ENCODE measurements around the gene SLC25A19. TPM values are rescaled to one million over a fixed set of nuclear protein-coding genes. Genes with fewer than 3 reads are reported as not detected.
A peak's percentile ranks its signal among the peaks of the same experiment; 100 is the strongest.
"Not testable (repeated sequence)": the region's sequence is repeated elsewhere in the genome, so short reads cannot be mapped to it uniquely, and the experiment has no call there.

SLC25A19 gene
- total RNA-seq, 1 experiment from 2014 or later, result 21.0 TPM

DNA sequence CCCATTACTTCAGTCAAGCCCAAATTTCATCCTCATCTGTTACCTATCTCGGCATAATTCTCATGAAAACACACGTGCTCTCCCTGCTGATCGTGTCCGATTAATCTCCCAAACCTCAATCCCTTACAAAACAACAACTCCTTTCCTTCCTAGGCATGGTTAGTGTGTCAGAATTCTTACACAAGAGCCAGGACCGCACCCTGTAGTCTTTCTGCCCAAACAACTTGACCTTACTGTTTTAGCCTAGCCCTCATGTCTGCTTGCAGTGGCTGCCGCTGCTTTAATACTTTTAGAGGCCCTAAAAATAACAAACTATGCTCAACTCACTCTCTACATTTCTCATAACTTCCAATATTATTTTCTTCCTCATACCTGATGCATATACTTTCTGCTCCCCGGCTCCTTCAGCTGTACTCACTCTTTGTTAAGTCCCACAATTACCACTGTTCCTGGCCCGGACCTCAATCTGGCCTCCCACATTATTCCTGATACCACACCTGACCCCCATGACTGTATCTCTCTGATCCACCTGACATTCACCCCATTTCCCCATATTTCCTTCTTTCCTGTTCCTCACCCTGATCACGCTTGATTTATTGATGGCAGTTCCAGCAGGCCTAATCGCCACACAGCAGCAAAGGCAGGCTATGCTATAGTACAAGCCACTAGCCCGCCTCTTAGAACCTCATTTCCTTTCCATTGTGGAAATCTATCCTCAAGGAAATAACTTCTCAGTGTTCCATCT is 33.1 kb downstream of the SLC25A19 start:
- DNase-seq (ENCODE audit: low read depth, low spot score); in situ Hi-C loops (cut with HindIII; ENCODE audit: low pct_unique_long_range_greater_than_20kb, low sequenced_read_pairs): not testable (repeated sequence)

GRCh38 chr17:75252039-75252816 is 37.0 kb downstream of the SLC25A19 start:
- in situ Hi-C loops (cut with HindIII; ENCODE audit: low pct_unique_long_range_greater_than_20kb, low sequenced_read_pairs), result no loop called here
- no peak for DNase-seq (ENCODE audit: low read depth, low spot score)

DNA sequence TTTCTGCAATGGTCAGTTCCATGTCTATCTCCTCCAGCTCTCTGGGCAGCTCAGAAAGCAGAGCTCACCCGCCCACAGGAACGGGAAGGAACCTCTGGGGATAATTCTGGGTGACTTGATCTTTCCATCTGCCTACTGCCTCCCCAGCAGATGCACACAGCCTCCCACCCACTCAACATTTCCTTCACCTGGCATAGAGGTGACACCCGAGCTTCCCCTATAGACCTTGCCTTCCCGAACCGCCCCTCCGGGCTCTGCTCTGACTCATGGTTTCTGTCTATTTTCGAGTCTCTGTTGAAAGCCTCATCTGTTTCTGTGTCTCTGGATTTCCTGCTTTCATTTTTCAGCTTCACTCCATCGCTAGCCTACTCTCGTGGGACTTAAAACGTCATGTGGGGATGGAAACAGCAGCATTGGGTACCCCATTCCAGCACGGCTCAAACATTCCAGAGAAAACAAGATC is 39.2 kb downstream of the SLC25A19 start:
- in situ Hi-C loops (cut with HindIII; ENCODE audit: low pct_unique_long_range_greater_than_20kb, low sequenced_read_pairs), result no loop called here
- DNase-seq (ENCODE audit: low read depth, low spot score), result peak; percentile 86

GRCh38 chr17:75249564-75249963 is 39.7 kb downstream of the SLC25A19 start:
- in situ Hi-C loops (cut with HindIII; ENCODE audit: low pct_unique_long_range_greater_than_20kb, low sequenced_read_pairs), result no loop called here
- DNase-seq (ENCODE audit: low read depth, low spot score), result peak; percentile 38

DNA sequence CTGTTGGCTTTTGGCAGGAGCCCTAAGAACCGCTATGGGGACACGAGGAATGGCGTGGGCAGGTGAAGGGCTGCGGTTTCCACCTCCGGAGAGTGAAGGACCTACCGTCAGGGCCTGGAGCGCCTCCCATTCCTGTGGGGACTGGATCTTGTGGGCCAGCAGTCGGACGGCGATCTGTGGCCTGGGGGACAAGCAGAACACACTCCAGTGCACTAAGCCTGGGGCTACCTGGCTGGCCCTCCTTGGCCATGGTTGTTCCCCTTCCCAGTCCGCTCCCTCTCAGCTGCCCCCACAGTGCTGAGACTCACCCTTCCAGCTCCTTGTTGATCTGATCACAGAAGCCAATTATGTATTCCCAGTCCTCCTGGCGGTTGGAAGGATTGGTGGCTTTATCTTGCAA is 42.8 kb downstream of the SLC25A19 start:
- no peak for DNase-seq (ENCODE audit: low read depth, low spot score)

GRCh38 chr17:75245011-75245410 is 44.2 kb downstream of the SLC25A19 start:
- in situ Hi-C loops (cut with HindIII; ENCODE audit: low pct_unique_long_range_greater_than_20kb, low sequenced_read_pairs), result no loop called here

More for the DNA sequence above, 42.8 kb downstream of the SLC25A19 start:
- in situ Hi-C loops (cut with HindIII; ENCODE audit: low pct_unique_long_range_greater_than_20kb, low sequenced_read_pairs), result no loop called here

GRCh38 chr17:75244133-75244866 is 44.9 kb downstream of the SLC25A19 start:
- in situ Hi-C loops (cut with HindIII; ENCODE audit: low pct_unique_long_range_greater_than_20kb, low sequenced_read_pairs), result no loop called here

More at GRCh38 chr17:75245011-75245410, 44.2 kb downstream of the SLC25A19 start:
- DNase-seq (ENCODE audit: low read depth, low spot score), result no peak

GRCh38 chr17:75242461-75243042 is 46.7 kb downstream of the SLC25A19 start:
- DNase-seq (ENCODE audit: low read depth, low spot score), result no peak
- in situ Hi-C loops (cut with HindIII; ENCODE audit: low pct_unique_long_range_greater_than_20kb, low sequenced_read_pairs), result no loop called here

More at GRCh38 chr17:75244133-75244866, 44.9 kb downstream of the SLC25A19 start:
- DNase-seq (ENCODE audit: low read depth, low spot score), result no peak

- no peak for DNase-seq (ENCODE audit: low read depth, low spot score)
- in situ Hi-C loops (cut with HindIII; ENCODE audit: low pct_unique_long_range_greater_than_20kb, low sequenced_read_pairs), result no loop called here
Measured at GRCh38 chr17:75241996-75242460, 47.2 kb downstream of the SLC25A19 start.

- in situ Hi-C loops (cut with HindIII; ENCODE audit: low pct_unique_long_range_greater_than_20kb, low sequenced_read_pairs), result no loop called here
- no peak for DNase-seq (ENCODE audit: low read depth, low spot score)
Measured at GRCh38 chr17:75241502-75241901, 47.7 kb downstream of the SLC25A19 start.

DNA sequence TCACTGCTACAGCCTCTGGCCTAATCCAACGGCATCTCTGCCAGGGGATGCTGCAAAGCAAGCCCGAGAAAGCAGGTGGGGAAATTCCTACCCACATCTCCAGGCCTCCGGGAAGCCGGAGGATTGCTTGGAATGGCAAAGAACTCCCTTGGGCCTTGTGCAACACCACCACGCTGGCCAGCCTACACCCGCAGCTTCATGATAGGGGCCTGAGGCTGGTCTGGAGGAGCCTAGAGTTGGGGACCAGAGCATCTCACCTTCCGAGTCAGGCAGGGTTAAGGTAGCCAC is 48.1 kb downstream of the SLC25A19 start:
- in situ Hi-C loops (cut with HindIII; ENCODE audit: low pct_unique_long_range_greater_than_20kb, low sequenced_read_pairs), result no loop called here
- no peak for DNase-seq (ENCODE audit: low read depth, low spot score)

- in situ Hi-C loops (cut with HindIII; ENCODE audit: low pct_unique_long_range_greater_than_20kb, low sequenced_read_pairs), result no loop called here
- peak; percentile 81 for DNase-seq (ENCODE audit: low read depth, low spot score)
Measured at GRCh38 chr17:75240394-75241142, 48.7 kb downstream of the SLC25A19 start.

DNA sequence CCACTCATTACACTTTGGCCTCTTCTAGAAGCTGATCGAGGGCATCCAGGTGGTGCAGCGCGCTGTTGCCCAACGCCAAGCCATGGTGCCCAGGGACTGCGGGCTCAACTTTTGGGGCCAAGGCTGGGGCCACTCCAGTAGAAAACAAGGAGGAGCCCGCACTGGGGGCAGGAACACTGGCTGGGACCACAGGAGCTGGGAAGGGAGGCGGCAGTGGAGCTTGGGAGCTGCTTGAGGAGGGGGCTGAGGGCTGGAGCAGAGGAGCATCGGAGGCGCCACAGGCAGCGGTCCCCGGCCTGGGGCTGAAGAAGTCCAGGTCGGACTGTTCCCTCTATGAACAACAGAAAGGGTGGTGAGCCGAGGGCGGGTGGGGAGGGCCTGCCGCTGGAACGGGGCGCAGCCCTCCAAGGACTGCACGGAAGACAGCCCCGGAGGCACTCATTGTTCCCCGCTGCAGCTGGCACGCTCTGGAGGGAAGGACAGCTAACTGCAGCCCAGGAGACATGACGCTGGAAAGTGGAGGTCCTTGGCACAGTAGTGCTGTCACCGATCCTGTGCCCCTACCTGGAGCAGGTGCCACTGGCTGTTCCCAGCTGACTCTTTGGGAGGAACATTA is 49.3 kb downstream of the SLC25A19 start:
- in situ Hi-C loops (cut with HindIII; ENCODE audit: low pct_unique_long_range_greater_than_20kb, low sequenced_read_pairs), result no loop called here

DNA sequence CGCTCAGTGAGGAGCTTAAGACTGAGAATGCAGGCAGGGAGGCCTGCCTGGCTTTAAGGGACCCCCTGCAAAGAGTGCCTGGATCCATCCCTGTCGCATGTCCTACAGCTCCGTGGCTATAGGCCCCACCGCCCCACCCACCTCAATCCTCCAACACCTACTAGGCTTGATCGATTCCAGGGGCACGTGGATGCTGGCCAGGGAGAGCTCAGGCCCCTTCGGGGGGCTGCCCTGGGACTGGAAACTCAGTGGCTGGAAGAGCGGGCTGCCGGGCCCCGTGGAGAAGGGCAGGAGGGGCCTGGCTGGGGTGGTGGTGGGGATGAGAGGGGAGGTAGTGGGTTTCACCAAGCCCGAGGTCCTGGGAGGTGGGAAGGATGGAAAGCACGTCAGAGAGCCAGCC is 50.0 kb downstream of the SLC25A19 start:
- no peak for DNase-seq (ENCODE audit: low read depth, low spot score)
- in situ Hi-C loops (cut with HindIII; ENCODE audit: low pct_unique_long_range_greater_than_20kb, low sequenced_read_pairs), result no loop called here

More for the DNA sequence above, 49.3 kb downstream of the SLC25A19 start:
- DNase-seq (ENCODE audit: low read depth, low spot score), result no peak

DNA sequence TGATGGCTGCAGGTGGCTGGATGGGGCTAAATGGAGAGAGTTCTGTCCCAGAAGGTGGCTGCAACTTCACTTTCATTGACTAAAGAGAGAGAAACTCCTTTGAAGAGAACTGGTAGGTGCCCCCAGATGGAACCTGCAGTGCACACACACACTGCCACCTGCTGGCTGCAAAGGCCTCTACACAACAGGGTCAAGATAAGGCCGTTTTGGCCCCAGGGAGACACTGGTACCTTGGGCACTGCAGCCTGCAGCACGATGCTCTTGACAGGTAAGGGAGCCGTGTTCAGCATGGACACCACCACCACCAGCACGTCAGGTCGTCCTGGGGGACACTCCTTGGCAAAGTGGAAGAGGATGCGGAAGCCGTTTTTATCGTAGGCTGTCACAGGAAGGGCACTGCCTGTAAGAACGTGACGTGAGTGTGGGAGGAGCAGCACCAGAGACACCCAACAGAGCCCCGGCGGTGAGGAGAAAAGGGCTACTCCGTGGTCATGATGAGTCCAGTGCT is 50.5 kb downstream of the SLC25A19 start:
- DNase-seq (ENCODE audit: low read depth, low spot score), result peak; percentile 87
- in situ Hi-C loops (cut with HindIII; ENCODE audit: low pct_unique_long_range_greater_than_20kb, low sequenced_read_pairs), result no loop called here

- in situ Hi-C loops (cut with HindIII; ENCODE audit: low pct_unique_long_range_greater_than_20kb, low sequenced_read_pairs), result no loop called here
- DNase-seq (ENCODE audit: low read depth, low spot score), result no peak
Measured at GRCh38 chr17:75238020-75238580, 51.1 kb downstream of the SLC25A19 start.
